GM11168 (cell line): Measurements from ENCODE around the gene CCDC171.
"Not testable (repeated sequence)": the region's sequence is repeated elsewhere in the genome, so short reads cannot be mapped to it uniquely, and the experiment has no call there.

Source experiments
- in situ Hi-C: fragments of 300-500 bp; cut with MboI; formaldehyde crosslinking; loops from one replicate; pipeline ENCODE4 v1.12.0; 2022; ENCODE audit warnings: low sequenced_read_pairs; ENCODE audit not compliant: unreplicated experiment

CCDC171 gene

GRCh38 chr9:15549611-15550010 is 3.2 kb upstream of the CCDC171 start:
- in situ Hi-C loops = no loop called here

DNA sequence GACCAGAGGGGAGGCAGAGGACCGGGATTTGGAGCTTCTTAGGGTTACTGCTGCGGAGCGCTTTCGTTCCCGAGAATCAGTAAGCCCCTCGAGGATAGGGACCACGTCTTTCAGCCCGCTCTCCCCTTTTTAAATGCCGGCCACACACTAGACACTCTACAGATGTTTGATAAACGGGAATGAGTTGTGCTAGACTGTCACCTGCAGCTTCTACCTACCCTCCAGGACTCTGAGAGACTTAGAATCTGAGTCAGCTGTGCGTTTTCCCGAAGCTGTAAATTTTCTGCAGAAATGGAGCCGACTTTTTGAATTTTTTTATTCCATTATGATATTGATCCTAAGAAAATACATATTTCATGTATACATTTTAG is 670 bp downstream of the CCDC171 start:
- in situ Hi-C loops = no loop called here

DNA sequence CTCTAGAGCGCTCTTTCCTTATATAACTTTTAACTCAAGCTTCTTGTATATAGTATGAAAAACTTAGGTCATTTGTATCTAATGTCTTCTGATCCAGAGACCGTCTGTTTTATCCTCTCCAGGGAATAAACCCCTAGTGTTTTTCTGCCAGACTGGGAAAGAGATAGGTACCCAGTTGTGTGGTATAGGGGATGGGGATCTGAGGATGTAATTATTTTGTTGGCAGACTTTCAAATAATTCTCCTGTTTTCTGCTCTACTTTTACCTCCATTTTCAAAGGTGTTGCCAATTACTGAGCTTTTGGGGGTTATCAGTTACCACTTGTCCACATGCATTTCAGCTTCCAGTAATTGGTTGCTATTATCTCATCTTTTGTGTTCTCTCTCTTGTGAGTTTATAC is 17.9 kb downstream of the CCDC171 start:
- in situ Hi-C loops = no loop called here

GRCh38 chr9:15572200-15572770 is 19.4 kb downstream of the CCDC171 start:
- in situ Hi-C loops = no loop called here

GRCh38 chr9:15576350-15577050 is 23.7 kb downstream of the CCDC171 start:
- in situ Hi-C loops = no loop called here

GRCh38 chr9:15578714-15579113 is 25.9 kb downstream of the CCDC171 start:
- in situ Hi-C loops = no loop called here

DNA sequence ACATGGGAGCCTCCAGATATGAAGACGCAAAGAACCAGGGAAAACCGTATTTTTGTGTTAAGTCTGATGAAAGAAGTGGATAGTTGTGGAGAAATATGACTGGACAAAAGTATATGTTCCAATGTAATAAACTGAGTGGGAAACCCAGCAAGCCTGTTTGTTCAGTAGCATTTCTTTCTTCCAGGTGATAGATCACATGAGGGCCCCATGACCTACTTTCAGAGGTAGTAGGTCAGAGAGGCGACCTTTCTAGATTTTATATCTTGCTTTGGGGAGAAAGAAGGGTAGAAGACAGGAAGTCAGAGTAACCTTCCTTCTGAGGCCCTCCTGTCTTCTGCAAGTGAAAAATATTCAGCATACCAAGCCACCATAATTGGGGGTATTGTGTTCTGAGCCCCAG is 31.5 kb downstream of the CCDC171 start:
- in situ Hi-C loops = no loop called here

- in situ Hi-C loops = no loop called here
These were observed 39.5 kb downstream of the CCDC171 start for GRCh38 chr9:15592317-15592716.

GRCh38 chr9:15592940-15593339 is 40.1 kb downstream of the CCDC171 start:
- in situ Hi-C loops = not testable (repeated sequence)

DNA sequence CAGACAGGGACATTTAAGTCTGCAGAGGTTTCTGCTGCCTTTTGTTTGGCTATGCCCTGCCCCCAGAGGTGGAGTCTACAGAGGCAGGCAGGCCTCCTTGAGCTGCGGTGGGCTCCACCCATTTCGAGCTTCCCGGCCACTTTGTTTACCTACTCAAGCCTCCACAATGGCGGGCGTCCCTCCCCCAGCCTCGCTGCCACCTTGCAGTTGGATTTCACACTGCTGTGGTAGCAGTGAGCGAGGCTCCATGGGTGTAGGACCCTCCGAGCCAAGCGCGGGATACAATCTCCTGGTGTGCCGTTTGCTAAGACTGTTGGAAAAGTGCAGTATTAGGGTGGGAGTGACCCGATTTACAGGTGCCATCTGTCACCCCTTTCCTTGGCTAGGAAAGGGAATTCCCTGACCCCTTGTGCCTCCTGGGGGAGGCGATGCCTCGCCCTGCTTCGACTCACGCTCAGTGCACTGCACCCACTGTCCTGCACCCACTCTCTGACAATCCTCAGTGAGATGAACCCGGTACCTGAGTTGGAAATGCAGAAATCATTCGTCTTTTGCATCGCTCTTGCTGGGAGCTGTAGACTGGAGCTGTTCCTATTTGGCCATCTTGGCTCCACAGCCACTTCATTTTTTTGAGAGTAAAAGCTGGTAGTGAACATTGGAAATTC is 48.0 kb downstream of the CCDC171 start:
- in situ Hi-C loops = not testable (repeated sequence)

- in situ Hi-C loops = no loop called here
These were observed 54.0 kb downstream of the CCDC171 start for GRCh38 chr9:15606643-15607472.

DNA sequence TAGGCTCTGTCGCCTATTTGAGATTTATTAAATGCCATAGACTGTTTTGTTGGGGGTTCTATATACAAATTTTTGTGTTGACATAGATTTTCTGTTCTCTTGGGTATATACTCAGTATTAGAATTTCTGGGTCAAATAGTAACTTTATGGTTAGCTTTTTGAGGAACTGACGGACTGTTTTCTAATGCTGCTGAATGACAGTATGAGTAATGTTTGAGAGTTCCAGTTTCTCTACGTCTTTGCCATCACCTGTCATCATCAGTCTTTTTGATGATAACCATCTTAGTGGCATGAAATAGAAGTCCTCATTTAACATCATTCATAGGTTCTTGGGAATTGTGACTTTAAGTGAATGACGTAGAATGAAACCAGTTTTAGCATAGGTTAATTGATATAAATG is 60.1 kb downstream of the CCDC171 start:
- in situ Hi-C loops = loop anchor here (10.0 kb wide), 1 partner anchor 108 kb away; no protein-coding TSS in a partner anchor

DNA sequence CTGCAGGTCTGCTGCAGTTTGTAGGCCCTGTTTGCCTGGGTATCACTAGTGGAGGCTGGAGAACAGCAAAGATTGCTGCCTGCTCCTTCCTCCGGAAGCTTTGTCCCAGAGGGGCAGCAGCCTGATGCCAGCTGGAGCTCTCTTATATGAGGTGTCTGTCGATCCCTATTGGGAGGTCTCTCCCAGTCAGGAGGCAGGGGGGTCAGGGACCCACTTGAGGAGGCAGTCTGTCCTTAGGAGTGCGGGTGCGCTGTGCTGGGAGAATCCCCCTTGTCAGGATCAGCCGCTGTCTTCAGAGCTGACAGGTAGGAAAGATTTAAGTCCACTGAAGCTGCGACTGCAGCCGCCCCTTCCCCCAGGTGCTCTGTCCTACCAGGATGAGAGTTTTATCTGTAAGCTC is 64.9 kb downstream of the CCDC171 start:
- in situ Hi-C loops = loop anchor here (10.0 kb wide), 1 partner anchor 113 kb away; no protein-coding TSS in a partner anchor

DNA sequence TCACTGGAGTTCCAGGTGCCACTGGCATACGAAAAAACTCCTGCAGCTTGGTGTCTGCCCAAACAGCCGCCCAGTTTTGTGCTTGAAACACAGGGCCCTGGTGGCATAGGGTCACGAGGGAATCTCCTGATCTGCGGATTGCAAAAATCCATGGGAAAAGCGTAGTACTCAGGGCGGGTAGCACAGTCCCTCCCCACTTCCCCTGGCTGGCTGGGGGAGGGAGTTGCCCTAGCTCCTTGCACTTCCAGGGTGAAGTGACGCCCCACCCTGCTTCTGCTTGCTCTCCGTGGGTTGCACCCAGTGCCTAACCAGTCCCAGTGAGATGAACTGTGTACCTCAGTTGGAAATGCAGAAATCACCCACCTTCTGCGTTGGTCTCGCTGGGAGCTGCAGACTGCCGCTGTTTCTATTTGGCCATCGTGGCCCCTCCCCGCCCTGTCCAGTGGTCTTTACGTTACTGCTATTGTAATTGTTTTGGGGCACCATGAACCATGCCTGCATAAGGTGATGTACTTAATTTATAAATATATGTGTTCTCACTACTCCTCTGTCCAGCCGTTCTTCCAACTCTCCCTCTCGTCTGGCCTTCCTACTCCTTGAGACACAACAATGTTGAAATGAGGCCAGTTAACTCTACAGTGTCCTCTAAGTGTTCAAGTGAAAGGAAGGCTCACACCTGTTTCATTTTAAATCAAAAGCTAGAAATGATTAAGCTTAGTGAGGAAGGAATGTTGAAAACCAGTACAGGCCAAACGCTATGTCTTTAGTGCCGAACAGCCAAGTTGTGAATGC is 65.9 kb downstream of the CCDC171 start:
- in situ Hi-C loops = loop anchor here (10.0 kb wide), 1 partner anchor 114 kb away; no protein-coding TSS in a partner anchor

- in situ Hi-C loops = no loop called here
These were observed 69.6 kb downstream of the CCDC171 start for GRCh38 chr9:15622318-15622971.

GRCh38 chr9:15635752-15636151 is 82.9 kb downstream of the CCDC171 start:
- in situ Hi-C loops = loop anchor here (25.0 kb wide), 1 partner anchor 423 kb away; no protein-coding TSS in a partner anchor

- in situ Hi-C loops = loop anchor here (25.0 kb wide), 1 partner anchor 428 kb away; no protein-coding TSS in a partner anchor
These were observed 87.3 kb downstream of the CCDC171 start for GRCh38 chr9:15640121-15640520.

DNA sequence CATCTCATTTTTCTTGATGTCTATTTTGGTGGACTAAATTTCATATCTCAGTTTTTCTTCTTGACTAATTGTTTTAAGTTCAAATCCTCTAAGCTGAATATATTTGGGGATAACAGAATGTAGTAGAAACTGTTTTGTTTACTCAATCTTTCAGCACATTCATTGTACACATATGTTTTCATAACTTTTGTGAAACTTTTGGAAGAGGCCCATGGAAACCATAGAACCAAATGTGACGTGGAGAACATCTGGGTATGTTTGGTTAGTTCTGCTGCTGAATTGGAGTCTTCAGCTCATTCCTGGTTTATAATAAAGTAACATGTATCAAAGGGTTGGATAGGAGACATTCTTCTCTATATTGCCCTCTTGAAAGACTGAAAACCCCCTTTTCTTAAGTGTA is 88.4 kb downstream of the CCDC171 start:
- in situ Hi-C loops = loop anchor here (25.0 kb wide), 1 partner anchor 429 kb away; no protein-coding TSS in a partner anchor

GRCh38 chr9:15642369-15642962 is 89.6 kb downstream of the CCDC171 start:
- in situ Hi-C loops = loop anchor here (25.0 kb wide), 1 partner anchor 430 kb away; no protein-coding TSS in a partner anchor
